Psoas muscle (tissue), 8 donors: ENCODE measurements around the gene CACNG6. TPM values are rescaled to one million over a fixed set of nuclear protein-coding genes. Genes with fewer than 3 reads are reported as not detected.

Experiments used
- ATAC-seq, 4 donors: fragments of 200-7000 bp; cut with Tn5 transposase; one replicate each; pipeline ENCODE4 v1.9.1; 2020; ENCODE audit warnings: moderate library complexity in 3 of 4, mild to moderate bottlenecking in 2 of 4
- DNase-seq, 2 donors: peaks; one replicate each; pipeline ENCODE4 v3.0.0-alpha.2; 2020
- H3K27ac ChIP-seq: fragments of 200-600 bp; one replicate; pipeline ENCODE4 v1.8.0; 2022
- H3K27me3 ChIP-seq, 3 donors: fragments of 200-600 bp in 1 of 3; one replicate each; pipeline versions ENCODE4 v1.6.1 to v1.8.0; 2013 to 2022; ENCODE audit warnings: low read length in 2 of 3, mild to moderate bottlenecking in 2 of 3, moderate library complexity in 1 of 3; ENCODE audit not compliant: insufficient read depth in 3 of 3
- H3K36me3 ChIP-seq, 2 donors: fragments of 200-600 bp in 1 of 2; one replicate each; pipeline versions ENCODE4 v1.6.1 to v1.8.0; 2013 to 2022; ENCODE audit warnings: low read depth in 1 of 2, mild to moderate bottlenecking in 1 of 2, moderate library complexity in 1 of 2; ENCODE audit not compliant: insufficient read depth in 1 of 2
- H3K4me1 ChIP-seq: fragments of 200-600 bp; one replicate; pipeline ENCODE4 v1.8.0; 2022
- H3K4me3 ChIP-seq: fragments of 200-600 bp; one replicate; pipeline ENCODE4 v1.8.0; 2022; ENCODE audit warnings: mild to moderate bottlenecking
- H3K9me3 ChIP-seq: fragments of 200-600 bp; one replicate; pipeline ENCODE4 v1.8.0; 2022
- WGBS, 3 donors: extraction: QIAGEN DNeasy Blood & Tissue Kit; methylation state at CpG; one replicate each; pipeline versions ENCODE4 v1.1.6 to v1.1.7; 2013; 5-methylcytosine and 5-hydroxymethylcytosine counted together
- intact Hi-C, 2 donors: fragments of 100-400 bp; cut with DNase I; formaldehyde crosslinking; loops; one replicate each; pipeline versions ENCODE4 v1.11.0 to v1.14.2; 2022
- polyA plus RNA-seq, 3 donors: library from polyadenylated mRNA; stranded (reverse); fragments of 200-250 nt; gene quantifications; one replicate each; pipeline ENCODE4 v1.2.3, GENCODE V29; 2013
- total RNA-seq, 4 donors: library from RNA; stranded (reverse); fragmentation: NEBNext Ultra II Directional in 2 of 4; extraction: Animal tissue kit (Norgen Biotek cat#: 25700) in 2 of 4; gene quantifications; one replicate each; pipeline versions ENCODE4 v1.2.1 to v1.2.4, GENCODE V29; 2021 to 2023
- TF ChIP-seq, protein P1 (sequence below): fragments of 200-600 bp; IDR thresholded peaks from one replicate; pipeline ENCODE4 v1.8.0; 2022; ENCODE audit warnings: antibody characterized with exemption
- donor health status: healthy with polysubstance abuse.
- donor health status: DM: no; HTN: no; CAD: no; lungs with moderate emphysema.
- donor health status: Bipolar disorder and iron deficiency.
- donor health status: healthy.
- donor health status: DM: yes; HTN: yes; CAD: no.
- donor health status: DM: no; HTN: no; CAD: no.
- donor health status: DM: no; HTN: no; CAD: no.
- donor health status: DM: yes; HTN: yes; CAD: no.

The CACNG6 gene
- total and polyA plus RNA-seq, 7 donors, result 2.1 to 33.1 (median 20.4) TPM

GRCh38 chr19:54001496-54001895 lies 10.1 kb downstream of the CACNG6 start:
- Histone ChIP-seq H3K27me3 (no peaks in the 10 kb centered on the region), H3K4me1 (no peaks in the 10 kb centered on the region), H3K4me3 (no peak overlapping the region), H3K9me3 (no peaks in the 10 kb centered on the region), H3K27ac (no peak overlapping the region), H3K36me3 (peaks cover 4 to 53% of the 10 kb centered on the region in 2 donors)
- intact Hi-C loops, result no loop called here
- WGBS, 3 donors, result 76 to 86% (median 79%) methylated on average over 2 of the region's 2 CpGs
- DNase-seq, result no peak
- no peak for ATAC-seq
- TF ChIP-seq, protein P1, sequence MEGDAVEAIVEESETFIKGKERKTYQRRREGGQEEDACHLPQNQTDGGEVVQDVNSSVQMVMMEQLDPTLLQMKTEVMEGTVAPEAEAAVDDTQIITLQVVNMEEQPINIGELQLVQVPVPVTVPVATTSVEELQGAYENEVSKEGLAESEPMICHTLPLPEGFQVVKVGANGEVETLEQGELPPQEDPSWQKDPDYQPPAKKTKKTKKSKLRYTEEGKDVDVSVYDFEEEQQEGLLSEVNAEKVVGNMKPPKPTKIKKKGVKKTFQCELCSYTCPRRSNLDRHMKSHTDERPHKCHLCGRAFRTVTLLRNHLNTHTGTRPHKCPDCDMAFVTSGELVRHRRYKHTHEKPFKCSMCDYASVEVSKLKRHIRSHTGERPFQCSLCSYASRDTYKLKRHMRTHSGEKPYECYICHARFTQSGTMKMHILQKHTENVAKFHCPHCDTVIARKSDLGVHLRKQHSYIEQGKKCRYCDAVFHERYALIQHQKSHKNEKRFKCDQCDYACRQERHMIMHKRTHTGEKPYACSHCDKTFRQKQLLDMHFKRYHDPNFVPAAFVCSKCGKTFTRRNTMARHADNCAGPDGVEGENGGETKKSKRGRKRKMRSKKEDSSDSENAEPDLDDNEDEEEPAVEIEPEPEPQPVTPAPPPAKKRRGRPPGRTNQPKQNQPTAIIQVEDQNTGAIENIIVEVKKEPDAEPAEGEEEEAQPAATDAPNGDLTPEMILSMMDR, result no peak

DNA sequence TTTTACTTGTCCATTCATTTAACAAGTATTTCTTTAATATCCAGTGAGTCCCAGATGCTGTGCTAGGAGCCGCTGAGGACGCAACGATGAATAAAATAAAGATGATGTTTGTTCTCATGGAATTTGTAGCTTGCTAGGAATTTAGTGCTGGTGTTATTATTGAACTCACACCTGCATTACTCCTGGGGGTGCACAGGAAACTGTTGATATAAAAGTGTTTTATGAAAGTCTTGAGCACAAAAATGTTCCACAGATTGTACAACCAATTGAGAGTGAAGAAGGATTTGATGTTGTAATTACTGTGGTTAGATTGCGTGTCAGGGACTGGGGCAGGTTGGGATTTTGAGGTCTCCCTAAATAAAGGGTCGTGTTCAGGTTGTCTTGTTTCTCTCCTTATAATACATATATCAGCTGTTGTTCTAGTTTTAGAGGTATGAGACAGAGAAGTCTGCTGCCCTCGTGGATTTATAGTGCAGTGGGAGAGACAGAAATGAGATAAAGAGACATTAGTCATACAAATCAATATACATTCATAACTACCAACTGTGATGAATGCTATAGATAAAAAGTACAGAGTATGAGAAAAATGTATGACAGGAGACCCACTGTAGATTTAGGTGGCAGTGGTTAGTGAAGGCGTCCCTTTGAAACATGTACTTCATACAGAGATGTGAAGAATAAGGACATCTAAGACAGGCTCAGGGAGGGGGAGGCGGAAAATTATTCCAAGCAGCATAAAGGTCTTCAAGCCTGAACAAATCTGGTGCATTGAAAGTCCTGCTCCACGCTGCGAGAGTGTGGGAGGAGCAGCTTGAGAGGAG lies 11.3 kb downstream of the CACNG6 start:
- intact Hi-C loops, result no loop called here
- no peaks in the 10 kb centered on the region for H3K27me3 ChIP-seq
- WGBS, 3 donors, result 70 to 73% (median 71%) methylated on average over 10 of the region's 10 CpGs
- no peaks in the 10 kb centered on the region for H3K4me1 ChIP-seq
- H3K36me3 ChIP-seq, result peaks cover 4 to 53% of the 10 kb centered on the region in 2 donors
- H3K4me3 ChIP-seq, result no peak overlapping the region
- no peak for ATAC-seq
- H3K9me3 ChIP-seq, result no peaks in the 10 kb centered on the region
- DNase-seq, result no peak
- TF ChIP-seq, protein P1, result no peak
- H3K27ac ChIP-seq, result no peak overlapping the region

GRCh38 chr19:54009440-54009839 lies 18.0 kb downstream of the CACNG6 start:
- H3K36me3 ChIP-seq, result peaks cover 0 to 3% of the 10 kb centered on the region in 2 donors
- no peaks in the 10 kb centered on the region for H3K27me3 ChIP-seq
- no peak overlapping the region for H3K4me3 ChIP-seq
- no peaks in the 10 kb centered on the region for H3K9me3 ChIP-seq
- H3K4me1 ChIP-seq, result no peaks in the 10 kb centered on the region
- intact Hi-C loops, result no loop called here
- TF ChIP-seq, protein P1, result no peak
- ATAC-seq (no peak), DNase-seq (no peak)
- WGBS, 3 donors, result 83 to 91% (median 85%) methylated on average over 8 of the region's 8 CpGs
- no peak overlapping the region for H3K27ac ChIP-seq

GRCh38 chr19:54010474-54010873 lies 19.0 kb downstream of the CACNG6 start:
- TF ChIP-seq, protein P1, result no peak
- WGBS, 3 donors, result 86 to 92% (median 92%) methylated on average over 6 of the region's 6 CpGs
- intact Hi-C loops, result no loop called here
- H3K27ac ChIP-seq, result no peak overlapping the region
- H3K9me3 ChIP-seq, result no peaks in the 10 kb centered on the region
- no peaks in the 10 kb centered on the region for H3K4me1 ChIP-seq
- H3K36me3 ChIP-seq, result no peaks in the 10 kb centered on the region
- no peaks in the 10 kb centered on the region for H3K27me3 ChIP-seq
- no peak for ATAC-seq
- DNase-seq, result no peak
- no peak overlapping the region for H3K4me3 ChIP-seq
